Brain microvascular endothelial cell (primary cell): Measurements from ENCODE around the gene PPM1J.

Experiments
- DNase-seq: peaks from one replicate; pipeline ENCODE4 v3.0.0-alpha.2; 2020
- H3K27ac ChIP-seq: fragments of 250-450 bp; sonication (Bioruptor Pico); 2 replicates; pipeline ENCODE4 v1.5.1; 2020; ENCODE audit warnings: mild to moderate bottlenecking, moderate library complexity
- H3K27me3 ChIP-seq: fragments of 250-450 bp; sonication (Bioruptor Pico); replicated peaks from 2 replicates; pipeline ENCODE4 v1.5.1; 2020; ENCODE audit warnings: mild to moderate bottlenecking
- H3K36me3 ChIP-seq: fragments of 250-450 bp; sonication (Bioruptor Pico); replicated peaks from 2 replicates; pipeline ENCODE4 v1.5.1; 2020; ENCODE audit warnings: mild to moderate bottlenecking
- H3K4me3 ChIP-seq: 2 replicates; pipeline ENCODE4 v1.5.1; 2011; ENCODE audit warnings: low read depth, mild to moderate bottlenecking, control low read depth, low read length, moderate library complexity
- CTCF ChIP-seq: IDR thresholded peaks from 2 replicates; pipeline ENCODE4 v1.5.1; 2011; ENCODE audit warnings: low read depth, mild to moderate bottlenecking, moderate library complexity, low read length, control low read depth, inconsistent platforms; ENCODE audit errors: missing control alignments
- in situ Hi-C: cut with HindIII; loops from 2 replicates; pipeline ENCODE4 v1.10.0; 2017; ENCODE audit warnings: low sequenced_read_pairs, low pct_ligation_motif_present

Gene PPM1J

GRCh38 chr1:112748396-112748795 lies 33.3 kb upstream of the PPM1J start:
- no peaks in the 10 kb centered on the region for H3K27me3 ChIP-seq
- in situ Hi-C loops = no loop called here
- DNase-seq = no peak
- no peak overlapping the region for H3K4me3 ChIP-seq
- no peaks in the 10 kb centered on the region for H3K36me3 ChIP-seq
- H3K27ac ChIP-seq = no peak overlapping the region
- no peak for TF ChIP-seq CTCF

DNA sequence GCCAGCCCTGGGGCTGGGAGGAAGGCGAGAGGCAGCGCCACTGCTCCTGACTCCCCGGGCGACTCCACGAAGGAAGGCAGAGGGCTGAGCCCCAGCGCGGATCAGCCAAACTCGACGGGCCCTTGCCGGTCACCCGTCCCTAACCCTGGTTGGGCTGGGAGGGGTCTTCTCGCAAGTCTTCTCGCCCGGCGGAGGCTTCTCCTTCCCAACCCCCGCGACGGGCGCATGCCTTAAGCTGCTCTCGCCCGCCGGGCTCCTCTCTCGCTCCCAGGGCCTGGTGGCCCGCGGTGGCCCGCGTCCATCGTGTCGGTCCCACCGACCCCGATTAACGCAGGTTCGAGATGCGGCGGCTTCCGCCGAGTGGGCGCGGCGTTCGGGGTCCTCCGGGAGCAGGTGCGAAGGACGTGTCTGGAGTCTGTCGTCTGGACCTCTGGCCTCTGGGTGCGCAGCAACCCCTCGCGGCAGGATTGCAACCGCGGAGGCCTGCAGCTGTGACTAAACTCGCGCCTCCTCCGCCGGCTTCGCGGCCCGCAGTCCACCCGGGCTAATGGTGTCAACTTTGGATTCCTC lies 29.0 kb upstream of the PPM1J start:
- Histone ChIP-seq H3K4me3 (peak overlapping the region; percentile 53), H3K27ac (no peak overlapping the region), H3K27me3 (no peaks in the 10 kb centered on the region), H3K36me3 (no peaks in the 10 kb centered on the region)
- TF ChIP-seq CTCF = peak; percentile 75
- in situ Hi-C loops = no loop called here
- DNase-seq = peak; percentile 43

DNA sequence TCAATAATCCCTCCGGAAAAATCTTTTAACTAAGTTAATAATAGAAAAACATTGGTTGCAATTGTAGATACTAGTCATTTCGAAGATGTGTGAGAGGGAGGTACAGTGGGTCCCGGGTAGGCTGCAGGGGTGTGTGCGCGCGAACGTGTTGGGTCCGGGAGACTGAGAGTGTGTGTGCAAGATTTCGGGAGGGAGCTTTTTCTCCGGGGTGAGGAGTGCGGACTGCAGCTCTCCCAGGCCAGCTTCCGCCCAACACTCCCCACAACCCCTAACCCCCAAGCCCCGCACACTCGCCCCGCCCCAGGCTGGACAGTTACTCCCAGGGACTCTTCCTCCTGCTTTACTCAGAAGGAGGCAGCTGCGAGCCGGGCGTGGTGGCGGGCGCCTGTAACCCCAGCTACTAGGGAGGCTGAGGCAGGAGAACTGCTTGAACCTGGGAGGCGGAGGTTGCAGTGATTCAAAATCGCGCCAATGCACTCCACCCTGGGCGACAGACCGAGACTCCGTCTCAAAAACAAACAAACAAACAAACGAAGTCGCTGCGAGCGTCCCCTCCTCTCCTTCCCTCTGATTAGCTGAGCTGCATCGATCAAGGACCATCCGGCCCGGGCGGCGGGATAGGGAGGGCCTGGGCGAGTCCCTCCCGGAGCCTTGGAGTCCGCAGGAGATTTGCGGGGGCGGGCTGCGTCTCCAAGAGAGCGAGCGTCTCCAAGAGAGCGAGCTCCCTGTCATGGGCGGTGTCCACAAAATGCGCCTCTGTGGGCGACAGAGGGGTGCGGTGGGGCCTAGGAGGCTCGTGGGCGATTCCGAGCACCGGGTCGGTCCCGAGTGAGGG lies 28.3 kb upstream of the PPM1J start:
- no peak overlapping the region for H3K27ac ChIP-seq
- DNase-seq = peak; percentile 18
- in situ Hi-C loops = no loop called here
- H3K27me3 ChIP-seq = no peaks in the 10 kb centered on the region
- no peaks in the 10 kb centered on the region for H3K36me3 ChIP-seq
- H3K4me3 ChIP-seq = peak overlapping the region; percentile 53
- TF ChIP-seq CTCF = no peak

- Histone ChIP-seq H3K27ac (no peak overlapping the region), H3K4me3 (no peak overlapping the region), H3K36me3 (no peaks in the 10 kb centered on the region), H3K27me3 (no peaks in the 10 kb centered on the region)
- TF ChIP-seq CTCF = no peak
- DNase-seq = no peak
- in situ Hi-C loops = no loop called here
Measured at GRCh38 chr1:112737573-112737972, 22.4 kb upstream of the PPM1J start.

GRCh38 chr1:112735752-112736151 lies 20.6 kb upstream of the PPM1J start:
- Histone ChIP-seq H3K27me3 (no peaks in the 10 kb centered on the region), H3K36me3 (no peaks in the 10 kb centered on the region), H3K4me3 (no peak overlapping the region), H3K27ac (peak overlapping the region; percentile 45)
- TF ChIP-seq CTCF = no peak
- peak; percentile 77 for DNase-seq
- in situ Hi-C loops = no loop called here
